ENCODE measurements around the gene WASHC3. TPM values are rescaled to one million over a fixed set of nuclear protein-coding genes. Genes with fewer than 3 reads are reported as not detected.
"Not testable (repeated sequence)": the region's sequence is repeated elsewhere in the genome, so short reads cannot be mapped to it uniquely, and the experiment has no call there.

The WASHC3 gene
- polyA plus RNA-seq, 4 donors, result 50.8 to 65.2 (median 52.4) TPM

DNA sequence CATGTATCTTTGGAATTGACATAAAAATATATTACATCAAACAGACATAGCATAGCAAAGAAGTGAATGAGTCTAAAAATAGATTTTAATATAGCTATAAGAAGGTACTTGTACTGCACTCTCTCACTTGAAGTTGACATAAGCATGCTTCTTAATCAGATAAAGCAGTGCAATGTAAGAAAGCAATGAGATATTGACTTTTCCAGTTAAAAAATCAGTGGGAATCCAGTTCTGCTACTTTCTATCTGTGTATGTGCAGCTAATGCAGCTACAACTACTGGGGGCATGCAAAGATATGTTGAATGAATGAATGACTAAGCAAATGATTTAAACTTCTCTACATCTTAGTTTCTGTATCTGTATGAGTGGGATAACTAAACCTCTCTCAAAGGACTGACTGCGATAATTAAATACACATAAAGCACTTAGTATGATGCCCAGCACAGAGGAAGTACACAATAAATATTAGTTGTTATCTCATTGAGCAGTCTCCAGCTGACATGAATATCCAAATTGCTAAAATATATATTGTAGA is 10.3 kb downstream of the WASHC3 start:
- DNase-seq (ENCODE audit: low read depth in 4 of 4, low spot score in 2 of 4), result no peak

DNA sequence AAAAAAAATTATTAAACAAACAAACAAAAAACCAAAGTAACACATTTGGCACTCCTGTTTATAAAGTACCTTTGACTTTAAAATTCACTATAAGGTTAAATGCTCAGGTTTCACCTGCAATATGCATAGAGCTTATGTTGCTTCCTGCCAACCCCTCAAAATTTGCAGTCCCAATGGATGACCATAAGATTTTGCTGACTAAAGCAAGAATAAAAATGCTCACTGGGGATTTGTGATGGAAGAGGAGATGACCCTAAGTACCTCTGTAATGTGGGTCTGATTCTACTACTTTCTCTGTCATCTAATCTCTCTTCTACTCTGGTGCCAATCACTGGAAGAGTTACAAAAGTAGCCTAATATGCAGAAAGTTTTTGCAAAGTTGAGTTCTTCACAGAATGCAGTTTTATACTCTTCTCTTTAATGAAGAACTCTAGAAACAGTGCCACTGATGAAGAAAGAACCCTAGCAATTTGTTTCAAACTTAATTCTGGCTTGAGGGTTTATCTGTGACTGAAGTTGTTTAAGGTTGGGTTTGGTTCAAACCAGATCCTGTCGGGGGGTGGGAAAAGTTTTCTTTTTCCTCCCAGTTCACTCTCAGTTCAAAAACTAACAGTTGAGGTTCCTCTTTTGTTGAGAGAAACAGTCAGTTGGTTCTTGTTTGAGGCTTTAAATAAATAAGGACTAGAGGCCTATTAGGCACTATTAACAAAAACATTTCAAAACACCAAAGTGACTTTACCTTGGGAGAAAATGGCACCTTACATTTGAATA is 10.9 kb downstream of the WASHC3 start:
- DNase-seq (ENCODE audit: low read depth in 4 of 4, low spot score in 2 of 4), result no peak

DNA sequence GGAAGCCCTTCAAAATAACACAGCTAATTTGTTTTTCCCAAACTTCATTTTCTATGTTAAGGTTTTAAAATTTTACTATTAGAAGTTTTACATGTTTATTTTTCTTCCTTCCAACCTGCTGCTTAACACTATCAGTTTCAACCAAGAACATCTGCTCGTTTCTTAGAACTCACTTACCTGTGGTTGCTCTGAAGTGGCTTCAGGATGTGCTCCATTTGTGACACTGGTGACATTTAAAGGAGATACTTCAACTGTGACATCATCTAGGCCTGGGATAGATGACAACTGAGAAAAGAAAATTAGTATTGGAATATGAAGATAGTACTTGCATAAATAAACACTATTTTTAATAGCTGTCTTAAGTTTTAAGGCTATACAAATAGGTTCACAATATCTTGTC is 17.9 kb downstream of the WASHC3 start:
- no peak for DNase-seq (ENCODE audit: low read depth in 4 of 4, low spot score in 2 of 4)

DNA sequence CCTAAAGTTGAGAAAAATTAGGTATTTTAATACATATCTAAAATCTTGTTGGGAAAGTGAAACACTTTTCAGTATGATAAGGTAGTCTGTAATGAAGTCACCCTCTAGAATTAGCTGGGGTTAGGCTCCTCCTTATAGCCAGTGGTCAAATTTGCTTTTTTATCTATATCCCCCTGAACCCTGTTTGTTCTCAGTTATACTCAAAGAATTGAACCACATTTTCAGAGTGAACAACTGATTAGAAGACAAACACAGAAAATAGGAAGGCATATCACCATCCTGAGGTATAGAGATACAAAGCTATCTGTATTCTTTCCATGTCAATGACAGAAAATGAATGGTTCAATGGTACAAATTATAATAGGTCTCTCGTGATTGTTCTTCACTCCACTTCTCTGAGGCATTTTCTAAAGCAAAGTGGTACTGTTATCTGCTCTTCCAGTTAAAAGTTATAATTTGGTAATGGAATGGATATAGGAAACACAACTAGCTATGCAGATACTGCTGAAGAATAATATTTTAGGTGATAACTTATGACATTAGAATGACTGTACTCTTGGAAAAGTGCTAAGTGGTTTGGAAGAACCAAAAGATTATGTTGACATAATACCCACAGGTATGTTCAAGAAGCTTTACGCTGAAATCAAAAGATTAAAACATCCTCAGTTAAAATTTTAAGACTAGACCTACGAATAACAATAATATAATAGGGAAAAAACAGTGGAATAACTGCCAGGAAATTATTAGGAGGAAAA is 27.6 kb downstream of the WASHC3 start:
- no peak for DNase-seq (ENCODE audit: low read depth in 4 of 4, low spot score in 2 of 4)

DNA sequence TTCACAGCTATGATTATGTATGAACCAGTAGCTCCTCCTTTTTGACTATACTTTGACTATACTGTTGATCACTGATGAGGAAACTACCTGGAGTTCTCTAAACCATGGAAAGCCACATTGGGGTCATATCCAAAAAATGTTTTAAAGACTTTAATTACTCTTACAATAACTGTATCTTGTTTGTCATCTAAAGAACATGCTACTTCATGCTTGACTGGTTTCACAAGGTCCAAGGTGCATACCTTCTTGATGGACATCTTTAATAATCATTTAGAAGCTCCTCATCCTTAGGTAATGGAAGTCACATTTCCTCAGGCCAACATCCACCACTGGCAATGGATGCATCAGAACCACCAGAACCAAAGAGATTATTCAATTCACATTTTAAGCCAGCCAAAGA is 29.9 kb downstream of the WASHC3 start:
- no peak for DNase-seq (ENCODE audit: low read depth in 4 of 4, low spot score in 2 of 4)

DNA sequence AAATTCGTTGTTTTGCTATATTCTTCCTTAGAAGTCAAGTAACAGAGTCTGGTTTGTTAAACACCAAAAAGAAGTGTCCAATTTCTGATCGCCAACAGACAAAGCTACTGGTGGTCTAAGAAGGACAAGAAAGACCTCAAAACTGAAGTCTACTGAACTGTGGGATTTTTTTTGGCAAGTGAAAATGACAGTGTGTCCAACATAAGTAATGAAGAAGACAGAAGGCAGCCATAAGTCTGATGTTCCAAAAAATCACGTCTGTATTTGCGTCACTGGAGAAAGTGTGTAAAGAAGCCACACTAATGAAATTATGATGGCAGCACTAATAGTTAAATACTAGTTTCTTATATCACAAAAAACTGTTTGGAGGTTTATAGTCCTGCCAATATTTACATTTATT is 32.6 kb downstream of the WASHC3 start:
- DNase-seq (ENCODE audit: low read depth in 4 of 4, low spot score in 2 of 4), result no peak

DNA sequence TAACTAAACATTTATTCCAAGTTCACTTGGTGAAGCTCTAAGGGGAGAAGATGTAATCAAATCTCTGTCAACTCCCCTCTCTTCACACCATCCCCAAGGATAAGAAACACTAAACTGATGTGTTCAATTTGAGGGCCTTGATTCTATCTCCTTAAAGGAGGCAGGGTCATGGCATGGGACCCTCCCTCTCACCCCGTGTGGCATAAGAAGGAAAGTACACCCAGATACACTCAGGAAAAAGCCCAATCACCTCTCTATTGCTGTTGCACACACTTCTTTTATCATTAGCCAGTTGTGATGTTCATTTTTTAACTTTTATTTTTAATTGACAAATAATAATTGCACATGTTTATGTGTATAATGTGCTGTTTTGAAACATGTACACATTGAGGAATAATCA is 35.1 kb downstream of the WASHC3 start:
- DNase-seq (ENCODE audit: low read depth in 4 of 4, low spot score in 2 of 4), result no peak

DNA sequence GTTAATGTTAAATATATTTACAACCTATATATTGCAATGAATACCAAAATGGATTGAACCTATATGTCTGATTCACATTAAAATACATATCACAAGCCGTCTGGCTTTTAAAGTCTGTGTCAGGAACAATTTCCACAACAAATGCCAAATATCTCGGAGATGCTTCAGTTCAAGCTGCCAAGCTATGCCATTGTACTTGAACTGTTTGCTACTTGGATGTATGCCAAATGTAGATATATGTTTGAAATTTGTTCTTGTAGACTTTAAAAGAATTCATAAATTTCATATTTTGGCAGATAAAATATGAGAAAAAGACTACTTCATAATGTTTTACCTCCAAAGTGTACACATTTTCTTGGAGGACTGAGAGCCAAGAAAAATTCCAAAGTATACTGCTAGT is 37.0 kb downstream of the WASHC3 start:
- no peak for DNase-seq (ENCODE audit: low read depth in 4 of 4, low spot score in 2 of 4)

DNA sequence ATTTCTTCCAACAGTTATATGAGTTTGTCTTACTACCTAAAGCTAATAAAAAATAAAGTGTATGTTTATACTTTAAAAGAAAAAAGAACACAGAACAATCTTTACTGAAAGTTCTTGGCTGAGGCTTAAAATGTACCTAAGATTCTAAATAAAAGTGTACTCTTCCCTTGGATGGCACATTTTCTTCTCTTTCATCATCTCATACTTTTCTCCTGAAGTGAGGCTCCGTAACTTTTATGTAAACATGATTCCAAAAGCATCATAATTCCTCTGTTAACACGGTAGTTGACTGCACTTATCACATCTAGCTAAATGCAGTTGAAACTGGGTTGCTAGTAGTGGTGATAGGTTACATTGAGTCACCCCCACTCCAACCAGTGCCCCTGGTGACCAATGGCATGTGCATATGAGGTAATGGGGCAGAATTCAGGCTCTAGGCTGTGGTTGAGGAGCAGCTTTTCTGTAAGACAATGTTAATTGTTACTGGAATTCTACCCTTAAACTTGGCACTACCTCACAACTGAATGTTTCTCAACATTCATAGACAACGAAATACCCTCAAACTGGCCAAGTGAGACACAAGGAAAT is 38.4 kb downstream of the WASHC3 start:
- no peak for DNase-seq (ENCODE audit: low read depth in 4 of 4, low spot score in 2 of 4)

DNA sequence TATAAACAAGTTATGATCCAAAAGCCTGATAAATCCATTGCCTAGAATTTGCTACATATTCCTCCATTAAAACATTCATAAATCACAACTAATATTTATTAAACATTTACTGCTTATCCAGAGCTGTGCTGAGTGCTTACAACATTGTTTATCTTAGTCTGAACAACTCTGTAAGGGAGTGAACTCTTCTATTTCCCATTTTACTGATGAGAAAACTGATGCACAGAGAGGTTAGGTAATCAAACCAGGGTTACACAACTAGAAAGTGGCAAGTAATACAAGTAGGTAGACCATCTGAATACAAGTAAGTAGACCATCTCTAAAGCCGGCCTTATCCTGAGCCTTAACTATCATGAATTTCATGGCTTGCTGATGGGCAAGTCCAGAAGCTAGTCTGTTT is 39.5 kb downstream of the WASHC3 start:
- no peak for DNase-seq (ENCODE audit: low read depth in 4 of 4, low spot score in 2 of 4)

DNA sequence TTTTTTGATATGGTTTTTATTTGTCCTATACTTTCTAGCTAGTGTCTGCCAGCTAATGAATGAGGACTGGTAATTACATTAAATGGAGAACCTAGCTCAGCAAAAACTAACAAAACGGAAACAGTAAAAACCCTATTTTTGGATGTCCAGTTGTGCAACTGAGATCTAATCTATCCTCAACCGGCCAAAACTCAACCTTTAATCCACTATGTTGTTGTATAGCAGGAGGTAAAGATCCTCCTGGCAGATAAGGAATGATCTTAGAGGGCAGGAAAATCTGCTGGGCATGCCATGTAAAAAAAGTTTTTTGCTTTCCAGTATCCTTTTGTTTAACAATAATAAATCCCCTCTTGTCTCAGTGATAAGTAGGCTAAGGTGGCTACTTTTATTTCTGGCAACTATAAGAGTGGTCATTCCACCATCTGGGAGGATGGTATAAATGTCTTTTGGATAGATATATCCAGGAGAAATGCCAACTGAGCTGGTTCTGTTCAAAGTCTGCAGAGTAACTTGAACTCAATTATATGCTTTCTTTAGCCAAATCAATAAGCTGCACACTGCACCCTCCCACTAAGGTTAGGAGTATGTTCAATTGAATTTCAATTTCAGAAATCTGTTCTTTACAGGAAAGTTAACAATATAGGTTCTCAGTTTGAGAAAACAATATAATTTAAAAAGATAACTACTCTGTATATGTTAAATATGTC is 40.1 kb downstream of the WASHC3 start:
- DNase-seq (ENCODE audit: low read depth in 4 of 4, low spot score in 2 of 4), result no peak

DNA sequence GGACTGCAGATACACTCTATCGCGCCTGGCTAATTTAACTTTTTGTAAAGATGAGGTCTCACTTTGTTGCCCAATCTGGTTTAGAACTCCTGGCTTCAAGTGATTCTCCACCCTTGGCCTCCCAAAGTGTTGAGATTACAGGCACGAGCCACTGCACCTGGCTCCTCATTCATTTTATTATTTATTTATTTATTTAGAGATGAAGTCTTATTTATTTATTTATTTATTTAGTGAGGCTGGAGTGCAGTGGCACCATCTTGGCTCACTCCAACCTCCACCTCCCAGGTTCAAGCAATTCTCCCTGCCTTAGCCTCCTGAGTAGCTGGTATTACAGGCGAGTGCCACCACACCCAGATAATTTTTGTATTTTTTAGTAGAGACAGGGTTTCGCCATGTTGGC is 43.2 kb downstream of the WASHC3 start:
- DNase-seq (ENCODE audit: low read depth in 4 of 4, low spot score in 2 of 4), result not testable (repeated sequence)

DNA sequence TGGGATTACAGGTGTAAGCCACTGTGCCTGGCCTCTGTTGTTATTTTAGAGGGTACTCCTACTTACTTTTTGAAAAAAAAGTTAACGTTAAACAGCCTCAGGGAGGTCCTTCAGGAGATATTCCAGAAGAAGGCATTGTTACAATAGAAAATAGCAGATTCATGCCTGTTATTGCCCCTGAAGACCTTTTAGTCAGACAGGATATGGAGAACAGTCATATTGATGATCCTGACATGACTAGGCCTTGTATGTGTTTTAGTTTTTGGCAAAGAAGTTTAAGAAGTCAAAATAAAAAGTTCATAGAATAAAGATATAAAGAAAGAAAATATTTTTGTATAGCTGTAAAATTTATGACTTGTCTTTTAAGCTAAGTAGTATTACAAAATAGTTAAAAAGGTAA is 45.3 kb downstream of the WASHC3 start:
- DNase-seq (ENCODE audit: low read depth in 4 of 4, low spot score in 2 of 4), result no peak

DNA sequence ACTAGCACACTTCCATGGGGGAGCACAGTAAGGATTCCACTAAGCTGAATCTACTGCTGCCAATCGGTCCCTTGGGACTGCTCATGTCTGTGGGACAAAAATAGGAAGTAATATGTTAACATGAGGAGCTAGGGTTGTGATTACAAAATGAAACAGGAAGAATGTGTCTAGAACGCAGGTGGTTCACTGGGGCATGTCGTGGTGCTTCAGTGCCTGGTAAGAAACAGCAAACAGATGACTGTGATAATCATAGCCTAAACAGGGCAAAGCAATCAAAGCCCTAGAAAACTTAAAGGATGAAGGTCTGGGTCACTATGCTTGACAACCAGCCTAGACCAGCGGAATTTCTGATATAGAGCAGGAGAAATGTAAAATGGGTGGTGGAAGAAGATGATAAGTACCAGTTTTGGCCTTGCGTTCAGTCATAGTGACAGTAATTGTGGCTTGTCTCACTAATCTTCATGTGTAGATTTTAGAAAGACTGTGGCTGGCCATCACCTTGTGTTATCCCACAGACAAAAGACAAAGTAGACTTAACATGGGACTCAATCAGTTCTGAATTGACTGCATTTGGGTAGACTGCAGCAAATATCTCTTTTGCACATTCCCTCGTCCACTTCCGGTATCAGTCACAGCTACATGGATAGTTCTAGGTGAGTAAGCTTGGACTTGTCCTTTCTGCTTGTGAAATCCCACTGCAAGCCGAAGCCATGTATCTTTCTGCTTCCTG is 51.4 kb downstream of the WASHC3 start:
- no peak for DNase-seq (ENCODE audit: low read depth in 4 of 4, low spot score in 2 of 4)

DNA sequence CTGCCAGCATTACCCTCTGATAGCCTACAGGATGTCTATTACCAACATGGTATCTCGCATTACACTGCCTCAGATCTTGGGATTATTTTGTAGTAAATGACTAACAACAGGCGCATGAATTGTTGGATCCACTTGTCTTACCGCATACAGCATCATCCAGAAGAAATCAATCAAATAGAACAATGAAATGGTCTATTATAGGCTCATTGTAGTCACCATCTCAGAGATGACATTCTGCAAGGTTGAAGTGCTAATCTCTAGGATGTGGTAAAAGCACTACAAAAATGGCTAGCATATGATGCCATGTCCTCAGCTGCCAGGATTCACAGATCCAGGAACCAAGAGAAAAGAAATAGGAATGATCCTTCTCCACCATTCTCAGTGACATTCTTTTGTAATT is 52.0 kb downstream of the WASHC3 start:
- DNase-seq (ENCODE audit: low read depth in 4 of 4, low spot score in 2 of 4), result no peak

DNA sequence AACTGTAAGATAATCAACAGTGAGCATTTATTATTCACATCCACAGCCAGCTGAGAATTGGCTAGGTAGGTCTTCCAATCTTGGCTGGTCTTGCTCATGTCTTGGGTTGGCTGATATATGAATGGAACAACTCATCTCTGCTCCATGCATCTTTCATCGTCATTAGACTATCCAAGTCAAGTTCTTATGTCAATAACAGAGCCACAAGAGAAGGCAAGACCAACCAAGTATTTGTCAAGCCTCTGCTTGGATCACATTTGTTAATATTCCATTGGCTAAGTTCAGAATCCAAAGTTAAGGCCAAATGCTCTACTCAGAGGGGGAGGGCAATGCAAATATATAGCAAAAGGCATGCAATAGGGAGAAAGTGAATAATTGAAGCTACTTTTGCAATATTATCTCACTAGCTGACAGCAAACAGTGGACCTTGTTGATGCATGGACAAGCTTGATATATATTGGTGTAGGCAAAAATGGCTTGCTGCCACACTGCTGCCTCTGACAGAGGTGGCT is 53.1 kb downstream of the WASHC3 start:
- DNase-seq (ENCODE audit: low read depth in 4 of 4, low spot score in 2 of 4), result no peak

DNA sequence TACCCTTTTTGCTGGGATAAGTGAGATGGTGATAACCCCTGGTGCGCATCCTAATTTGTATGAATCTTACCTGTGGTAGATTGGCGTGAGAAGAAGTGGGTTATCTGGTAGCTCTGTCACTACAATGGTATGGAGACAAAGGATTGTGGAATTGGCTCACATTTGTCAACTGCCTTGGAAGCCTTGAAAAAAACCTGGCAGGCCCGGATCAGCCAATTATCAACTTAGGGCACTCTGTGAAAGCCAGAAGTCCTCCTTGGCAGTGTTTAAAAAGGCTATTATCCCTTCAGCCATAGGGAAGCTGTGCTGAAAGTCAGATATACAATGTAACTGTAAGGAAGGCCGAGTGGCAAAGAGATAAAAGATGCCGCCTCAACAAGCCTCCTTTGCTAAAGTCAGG is 56.5 kb downstream of the WASHC3 start:
- no peak for DNase-seq (ENCODE audit: low read depth in 4 of 4, low spot score in 2 of 4)

DNA sequence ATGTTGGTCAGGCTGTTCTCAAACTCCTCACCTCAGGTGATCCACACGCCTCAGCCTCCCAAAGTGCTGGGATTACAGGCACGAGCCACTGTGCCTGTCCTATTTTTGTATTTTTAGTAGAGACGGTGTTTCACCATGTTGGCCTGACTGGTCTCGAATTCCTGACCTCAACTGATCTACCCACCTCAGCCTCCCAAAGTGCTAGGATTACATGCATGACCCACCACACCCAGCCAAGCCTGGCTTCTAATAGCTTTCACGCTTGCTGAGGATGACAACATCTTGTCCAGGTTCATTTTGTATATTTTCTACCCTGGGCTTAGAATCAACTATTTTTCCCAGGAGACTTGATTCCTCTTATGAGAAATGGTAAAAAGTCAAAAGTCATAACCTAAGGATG is 64.7 kb downstream of the WASHC3 start:
- DNase-seq (ENCODE audit: low read depth in 4 of 4, low spot score in 2 of 4), result no peak

DNA sequence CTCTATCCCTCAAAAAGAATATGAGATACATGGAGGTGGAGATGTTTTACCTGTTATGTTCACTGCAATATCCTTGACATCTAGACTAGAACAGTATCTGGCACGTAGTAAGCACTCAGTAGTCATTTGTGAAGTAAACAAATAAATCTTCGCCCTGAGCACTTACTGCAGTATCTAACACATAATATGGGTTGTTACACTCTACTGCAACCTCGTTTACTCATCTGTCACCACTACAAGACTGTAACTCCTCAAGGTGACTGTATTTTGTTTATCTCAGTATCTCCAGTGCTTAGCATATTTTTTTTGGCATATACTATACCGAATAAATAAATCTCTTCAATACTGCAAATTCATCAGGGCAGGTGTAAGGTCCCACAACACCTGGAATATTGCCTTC is 66.1 kb downstream of the WASHC3 start:
- no peak for DNase-seq (ENCODE audit: low read depth in 4 of 4, low spot score in 2 of 4)

DNA sequence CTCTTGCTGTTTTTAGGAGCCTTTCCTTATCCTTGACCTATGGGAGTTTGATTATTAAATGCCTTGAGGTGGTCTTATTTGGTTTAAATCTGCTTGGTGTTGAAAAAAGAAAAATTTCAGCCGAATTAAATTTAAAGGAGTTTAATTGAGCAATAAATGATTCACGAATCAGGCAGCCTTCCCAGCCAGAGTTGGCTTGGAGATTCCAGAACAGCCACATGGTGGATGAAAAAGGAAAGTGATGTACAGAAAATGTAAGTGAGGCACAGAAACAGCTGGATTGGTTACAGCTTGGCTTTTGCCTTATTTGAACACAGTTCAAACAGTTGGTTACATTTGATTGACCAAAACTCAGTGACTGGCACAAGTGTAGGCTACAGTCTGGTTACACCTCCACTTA is 69.7 kb downstream of the WASHC3 start:
- DNase-seq (ENCODE audit: low read depth in 4 of 4, low spot score in 2 of 4), result no peak
